GM18511 (cell line): ENCODE data around the gene AKAP13.
"Not testable (repeated sequence)": the region's sequence is repeated elsewhere in the genome, so short reads cannot be mapped to it uniquely, and the experiment has no call there.

ENCODE experiments used
- ATAC-seq: cut with Tn5 transposase; IDR thresholded peaks from one replicate; pipeline ENCODE4 v1.9.1; 2021; ENCODE audit warnings: mild to moderate bottlenecking, moderate library complexity; ENCODE audit not compliant: unreplicated experiment

The AKAP13 gene, protein sequence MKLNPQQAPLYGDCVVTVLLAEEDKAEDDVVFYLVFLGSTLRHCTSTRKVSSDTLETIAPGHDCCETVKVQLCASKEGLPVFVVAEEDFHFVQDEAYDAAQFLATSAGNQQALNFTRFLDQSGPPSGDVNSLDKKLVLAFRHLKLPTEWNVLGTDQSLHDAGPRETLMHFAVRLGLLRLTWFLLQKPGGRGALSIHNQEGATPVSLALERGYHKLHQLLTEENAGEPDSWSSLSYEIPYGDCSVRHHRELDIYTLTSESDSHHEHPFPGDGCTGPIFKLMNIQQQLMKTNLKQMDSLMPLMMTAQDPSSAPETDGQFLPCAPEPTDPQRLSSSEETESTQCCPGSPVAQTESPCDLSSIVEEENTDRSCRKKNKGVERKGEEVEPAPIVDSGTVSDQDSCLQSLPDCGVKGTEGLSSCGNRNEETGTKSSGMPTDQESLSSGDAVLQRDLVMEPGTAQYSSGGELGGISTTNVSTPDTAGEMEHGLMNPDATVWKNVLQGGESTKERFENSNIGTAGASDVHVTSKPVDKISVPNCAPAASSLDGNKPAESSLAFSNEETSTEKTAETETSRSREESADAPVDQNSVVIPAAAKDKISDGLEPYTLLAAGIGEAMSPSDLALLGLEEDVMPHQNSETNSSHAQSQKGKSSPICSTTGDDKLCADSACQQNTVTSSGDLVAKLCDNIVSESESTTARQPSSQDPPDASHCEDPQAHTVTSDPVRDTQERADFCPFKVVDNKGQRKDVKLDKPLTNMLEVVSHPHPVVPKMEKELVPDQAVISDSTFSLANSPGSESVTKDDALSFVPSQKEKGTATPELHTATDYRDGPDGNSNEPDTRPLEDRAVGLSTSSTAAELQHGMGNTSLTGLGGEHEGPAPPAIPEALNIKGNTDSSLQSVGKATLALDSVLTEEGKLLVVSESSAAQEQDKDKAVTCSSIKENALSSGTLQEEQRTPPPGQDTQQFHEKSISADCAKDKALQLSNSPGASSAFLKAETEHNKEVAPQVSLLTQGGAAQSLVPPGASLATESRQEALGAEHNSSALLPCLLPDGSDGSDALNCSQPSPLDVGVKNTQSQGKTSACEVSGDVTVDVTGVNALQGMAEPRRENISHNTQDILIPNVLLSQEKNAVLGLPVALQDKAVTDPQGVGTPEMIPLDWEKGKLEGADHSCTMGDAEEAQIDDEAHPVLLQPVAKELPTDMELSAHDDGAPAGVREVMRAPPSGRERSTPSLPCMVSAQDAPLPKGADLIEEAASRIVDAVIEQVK (N-terminal part only)

DNA sequence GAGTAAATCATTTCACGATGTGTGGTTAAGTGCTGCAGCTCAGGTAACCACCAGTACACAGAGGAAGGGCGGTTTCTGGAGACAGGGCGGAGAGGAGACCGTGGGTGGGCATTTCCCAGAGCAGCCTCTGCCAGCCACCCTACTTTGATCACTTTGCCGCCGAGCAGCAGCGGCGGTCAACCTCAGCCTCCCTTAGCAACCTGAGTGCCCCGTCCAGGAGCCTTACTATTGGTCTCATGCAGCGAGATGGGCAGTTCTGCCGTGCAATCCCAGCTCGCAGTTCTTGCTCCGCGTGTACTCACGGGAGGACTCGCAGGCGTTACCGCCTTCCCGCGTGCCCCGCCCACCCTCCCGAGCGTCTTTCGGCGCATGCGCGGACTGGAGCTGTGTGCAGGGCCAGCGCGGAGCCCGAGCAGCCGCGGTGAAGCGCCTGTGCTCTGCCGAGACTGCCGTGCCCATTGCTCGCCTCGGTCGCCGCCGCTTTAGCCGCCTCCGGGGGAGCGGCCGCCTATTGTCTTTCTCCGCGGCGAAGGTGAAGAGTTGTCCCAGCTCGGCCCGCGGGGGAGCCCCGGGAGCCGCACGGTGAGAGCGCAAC, at the start of gene AKAP13:
Gene AKAP13, plus strand, starts transcription at position 387 of the 595 bp plus-strand sequence. CDS start 105,118 bp downstream, outside the sequence.
- ATAC-seq: peak; percentile 86

DNA sequence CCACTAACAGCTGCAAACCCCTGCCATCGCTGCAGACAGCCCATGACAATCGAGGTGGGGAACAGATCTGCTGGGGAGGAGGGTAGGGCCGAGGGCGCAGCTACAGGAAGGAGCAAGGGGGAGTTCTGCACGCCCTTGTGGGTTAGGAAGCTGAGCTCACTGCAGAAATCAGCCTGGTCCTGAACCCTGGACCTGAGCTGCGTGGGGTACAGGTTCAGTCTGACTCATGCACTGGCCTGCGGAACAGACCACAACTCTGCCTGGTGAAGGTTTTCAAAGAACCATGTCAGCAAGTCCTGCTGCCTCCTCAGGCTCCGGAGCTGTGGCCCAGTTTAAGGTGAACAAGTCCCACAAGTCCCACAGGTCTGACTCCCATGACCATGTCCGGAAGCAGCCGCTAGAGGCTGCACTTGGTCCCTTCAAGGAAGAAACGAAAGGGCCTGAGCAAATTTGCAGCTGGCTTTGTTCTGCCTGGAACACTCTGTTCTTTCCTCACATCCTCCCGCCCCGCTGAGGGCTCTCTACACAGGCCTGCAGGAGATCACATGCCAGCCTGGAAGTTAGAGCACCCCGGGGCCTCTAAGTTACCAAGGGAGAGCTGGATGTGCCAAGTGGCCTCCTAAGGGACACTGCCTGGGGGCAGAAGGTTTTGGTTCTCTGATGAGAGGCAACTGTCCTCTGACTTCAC, 49.4 kb upstream of the AKAP13 start:
- peak; percentile 72 for ATAC-seq

DNA sequence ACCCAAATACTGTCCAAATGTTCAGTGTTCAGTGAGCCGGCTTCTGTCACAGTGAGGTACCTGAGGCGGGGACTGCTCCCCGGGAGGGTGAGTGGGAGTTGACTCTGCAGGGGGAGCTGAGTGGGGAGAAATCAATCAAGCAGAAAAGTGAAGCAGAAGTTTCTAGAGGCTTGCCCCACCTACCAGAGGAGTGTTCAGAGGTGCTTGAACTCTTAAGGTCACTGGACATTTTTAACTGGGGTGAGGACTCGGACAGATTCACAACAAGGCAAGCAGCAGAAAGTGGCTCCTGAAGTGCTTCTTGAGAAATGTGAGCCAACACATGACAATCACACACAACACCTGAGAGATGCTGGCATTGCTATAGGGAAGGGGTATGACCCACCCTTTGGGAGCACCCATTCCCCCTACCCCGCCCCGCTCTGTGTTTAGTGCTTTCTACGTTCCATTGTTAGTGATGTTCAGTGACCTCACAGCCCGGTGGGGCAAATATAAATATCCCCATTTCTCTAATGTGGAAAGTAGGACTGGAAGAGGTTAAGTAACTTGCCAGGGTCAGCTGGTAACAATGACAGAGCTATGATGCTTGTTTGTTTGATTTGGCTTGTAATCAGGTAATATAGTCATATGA, 48.6 kb upstream of the AKAP13 start:
- peak; percentile 3 for ATAC-seq

DNA sequence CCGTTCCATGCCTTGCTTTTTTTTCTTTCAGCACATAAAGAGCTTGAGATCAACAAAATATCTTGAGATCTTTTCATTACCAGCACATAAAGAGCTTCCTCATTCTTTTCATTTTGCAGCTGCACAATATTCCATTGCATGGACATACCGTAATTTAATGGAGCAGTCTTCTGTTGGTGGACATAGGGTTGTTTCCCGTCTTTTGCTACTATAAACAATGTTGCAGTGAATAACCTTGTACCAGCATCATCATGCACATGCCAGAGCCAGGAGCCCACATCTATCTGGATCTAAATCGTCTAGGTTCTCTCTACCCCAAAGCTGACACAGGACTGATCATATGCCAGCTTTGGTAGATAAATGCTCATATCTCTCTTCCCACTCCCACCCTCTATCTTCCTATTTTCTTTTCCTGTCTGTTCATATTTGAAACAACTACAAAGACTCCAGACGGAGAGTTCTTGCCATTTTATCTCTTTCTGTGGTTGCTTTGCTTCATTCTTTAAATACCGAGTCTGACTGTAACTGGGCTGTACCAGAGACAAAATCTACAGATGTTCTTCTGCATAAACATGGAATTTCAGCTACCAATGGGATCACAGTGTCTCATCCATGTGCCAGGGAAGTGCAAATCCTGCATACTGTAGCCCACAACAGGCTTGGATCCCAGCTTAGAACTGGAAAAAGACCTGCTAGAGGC, 47.1 kb upstream of the AKAP13 start:
- ATAC-seq: no peak

DNA sequence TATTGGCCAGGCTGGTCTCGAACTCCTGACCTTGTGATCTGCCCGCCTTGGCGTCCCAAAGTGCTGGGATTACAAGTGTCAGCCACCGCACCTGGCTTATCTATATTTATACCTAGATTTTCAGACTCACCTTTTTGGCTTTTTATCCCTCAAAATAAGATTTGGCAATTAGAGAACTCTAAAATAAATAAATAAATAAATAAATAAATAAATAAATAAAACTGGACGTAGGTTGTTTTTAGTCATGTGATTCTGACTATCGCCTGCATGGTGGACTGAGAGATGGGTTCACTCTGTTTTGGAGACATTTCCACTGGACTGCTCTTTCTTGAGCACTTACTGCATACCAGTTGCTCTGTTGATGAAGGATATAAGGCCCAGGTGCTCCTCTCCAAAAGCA, 46.2 kb upstream of the AKAP13 start:
- ATAC-seq: no peak

DNA sequence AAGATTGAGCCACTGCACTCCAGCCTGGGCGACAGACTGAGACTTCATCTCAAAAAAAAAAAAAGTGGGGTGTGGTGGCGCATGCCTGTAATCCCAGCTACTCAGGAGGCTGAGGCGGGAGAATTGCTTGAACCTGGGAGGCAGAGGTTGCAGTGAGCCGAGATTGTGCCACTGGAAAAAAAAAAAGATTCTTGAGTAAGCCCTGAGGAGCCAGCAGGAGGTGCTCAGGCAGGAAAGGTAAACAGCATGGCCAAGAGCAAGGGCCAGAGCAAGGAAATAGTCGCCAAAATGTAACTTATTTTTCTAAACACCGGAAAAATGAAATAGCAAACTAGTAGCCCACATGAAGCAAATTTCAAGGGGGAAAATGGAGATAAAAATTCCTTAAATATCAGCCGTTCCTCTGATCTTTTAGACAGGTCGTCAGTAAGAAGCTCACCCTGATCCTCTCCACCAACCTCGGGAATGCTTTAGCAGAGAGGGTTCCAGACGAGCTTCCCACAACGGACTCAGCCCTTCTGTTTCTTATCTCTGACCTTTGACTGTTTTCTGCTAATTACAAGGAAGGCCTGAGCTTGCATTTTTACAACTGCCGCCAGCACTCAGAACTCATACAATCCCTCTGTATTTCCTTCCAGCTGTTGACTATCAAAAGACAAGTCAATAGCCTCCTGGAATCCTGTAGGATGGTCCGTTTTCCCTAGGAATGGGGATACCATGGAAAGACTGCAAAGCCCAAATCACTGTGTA, 45.0 kb upstream of the AKAP13 start:
- ATAC-seq: no peak

DNA sequence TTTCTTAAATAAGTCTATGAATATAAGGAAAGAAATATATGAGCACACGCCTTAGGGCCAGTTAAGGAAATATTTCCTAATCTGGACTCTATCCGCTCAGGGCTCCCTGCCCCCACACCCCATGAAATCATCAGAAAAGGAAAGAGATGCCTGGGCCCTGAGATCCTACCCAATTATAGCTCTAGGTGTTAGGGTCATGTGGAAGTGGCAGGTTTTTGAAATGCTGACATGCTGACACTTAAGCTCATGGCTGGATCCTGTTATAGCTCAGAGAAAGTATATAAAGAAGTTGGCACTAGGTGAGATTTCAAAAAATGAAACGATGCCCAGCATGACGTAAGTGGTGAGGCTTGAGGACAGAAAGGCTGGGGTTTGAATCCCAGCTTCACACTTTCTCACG, 43.5 kb upstream of the AKAP13 start:
- ATAC-seq: no peak

DNA sequence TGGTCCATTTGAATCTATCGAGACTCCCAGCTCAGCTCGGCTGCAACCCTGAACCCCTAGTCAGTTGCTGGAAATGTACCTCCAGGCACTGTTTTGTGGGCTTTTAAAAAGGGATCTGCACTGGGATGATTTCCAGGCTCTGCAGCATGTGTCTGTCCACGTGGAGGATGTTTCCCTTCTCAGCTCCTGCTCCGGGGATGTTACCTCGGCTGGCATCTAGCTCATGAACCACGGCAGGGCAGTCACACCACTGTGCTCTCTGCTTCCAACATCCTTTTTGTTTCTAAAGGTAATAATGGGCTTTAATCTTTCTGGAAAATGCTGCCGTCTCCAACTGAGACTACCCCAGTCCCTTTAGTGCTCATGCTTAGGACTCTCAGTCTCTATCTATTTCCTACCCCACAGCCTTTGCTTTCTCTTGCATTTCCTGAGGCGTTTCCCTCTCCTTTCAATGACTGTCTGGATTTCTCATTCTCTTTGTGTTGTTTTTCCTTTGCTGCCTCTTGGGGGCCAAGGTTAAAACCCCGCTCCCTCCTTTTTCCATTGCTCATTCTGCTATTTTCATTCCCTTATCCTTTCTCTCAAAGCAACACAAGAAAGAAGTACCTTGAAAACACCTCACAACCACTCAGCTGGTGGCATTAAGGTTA, 42.9 kb upstream of the AKAP13 start:
- ATAC-seq: no peak

DNA sequence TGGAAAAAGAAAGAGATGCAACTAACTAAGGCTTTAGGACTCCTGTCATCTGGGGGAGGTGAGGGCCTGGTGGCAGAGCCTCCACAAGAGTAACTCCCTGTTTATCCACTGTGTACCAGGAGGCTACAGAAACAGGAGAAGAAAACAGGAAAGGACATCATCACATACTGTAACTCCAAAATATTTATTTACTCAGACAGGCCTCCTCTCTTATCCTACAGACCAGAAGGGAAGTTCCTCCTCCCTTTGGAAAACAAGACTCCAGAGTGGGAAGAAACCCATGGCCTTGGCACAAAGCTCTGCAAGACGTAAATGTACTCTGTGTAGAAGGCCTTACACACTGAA, 40.1 kb upstream of the AKAP13 start:
- no peak for ATAC-seq

DNA sequence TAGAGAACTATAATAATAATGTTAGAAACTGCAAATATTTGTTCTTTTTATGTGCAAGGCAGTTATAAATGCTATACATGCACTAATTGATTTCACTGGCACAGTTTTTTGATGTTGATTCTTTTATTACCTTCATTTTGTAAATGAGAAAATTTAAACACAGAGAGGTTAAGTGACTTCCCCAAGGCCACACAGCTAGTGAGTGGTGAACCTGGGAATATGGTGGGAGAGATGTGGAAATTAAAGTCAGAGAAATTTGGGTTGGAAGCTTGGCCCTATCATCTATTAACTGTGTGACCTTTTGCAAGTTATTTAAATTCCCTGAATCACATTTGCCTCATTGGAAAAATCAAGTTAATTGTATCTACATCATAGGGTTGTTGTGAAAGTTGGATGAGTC, 39.6 kb upstream of the AKAP13 start:
- no peak for ATAC-seq

DNA sequence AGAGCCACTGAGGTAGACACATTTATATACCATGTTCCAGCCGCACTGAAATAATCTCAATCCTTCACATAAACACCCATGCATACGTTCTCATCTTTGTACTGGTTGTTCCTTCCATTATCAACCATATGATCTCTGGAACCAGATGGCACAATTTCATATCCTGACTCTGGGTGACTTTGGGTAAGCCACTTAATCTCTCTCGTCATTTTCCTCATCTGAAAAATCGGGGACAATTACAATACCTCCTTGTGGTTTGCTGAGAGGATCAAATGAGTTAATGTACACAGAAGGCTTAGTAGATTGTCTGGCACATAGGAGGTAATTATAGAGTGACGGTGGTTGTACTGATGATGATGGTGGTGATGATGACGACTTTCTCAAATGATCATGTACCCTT, 38.2 kb upstream of the AKAP13 start:
- ATAC-seq: not testable (repeated sequence)

DNA sequence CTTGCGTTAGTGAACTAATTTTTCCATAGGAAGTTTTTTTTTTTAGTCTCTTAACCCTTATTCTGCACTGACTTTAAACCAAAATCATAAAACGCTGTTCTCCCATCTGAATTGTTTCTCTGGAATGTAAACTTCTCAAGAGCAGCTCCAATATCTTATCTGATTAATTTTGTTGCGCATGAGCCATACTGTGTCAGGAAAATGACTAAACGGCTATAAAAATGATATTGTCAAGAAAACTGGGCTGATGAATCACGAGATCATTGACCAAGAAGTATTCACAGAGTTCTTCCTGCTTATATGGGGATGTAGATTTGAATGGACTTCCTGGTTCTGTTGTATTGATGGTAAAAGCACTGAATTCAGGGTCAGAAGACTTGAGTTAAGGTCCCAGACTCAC, 37.0 kb upstream of the AKAP13 start:
- not testable (repeated sequence) for ATAC-seq

DNA sequence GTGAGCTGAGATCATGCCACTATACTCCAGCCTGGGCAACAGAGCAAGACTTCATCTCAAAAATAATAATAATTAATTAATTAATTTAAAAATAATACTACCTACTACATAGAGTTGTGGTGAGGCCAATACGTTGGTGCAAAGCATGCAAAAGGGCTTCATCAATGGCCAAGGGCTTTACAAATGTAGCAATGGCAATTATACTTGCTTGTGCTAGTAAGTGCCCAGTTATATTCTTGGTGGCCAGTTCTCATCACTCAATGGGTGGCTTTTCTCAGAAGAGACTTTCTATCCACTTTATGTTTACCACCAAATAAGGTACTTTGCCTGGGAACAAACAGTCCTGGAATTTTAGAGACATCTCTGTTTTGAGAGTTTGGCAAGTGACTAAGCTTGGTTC, 36.2 kb upstream of the AKAP13 start:
- ATAC-seq: not testable (repeated sequence)

DNA sequence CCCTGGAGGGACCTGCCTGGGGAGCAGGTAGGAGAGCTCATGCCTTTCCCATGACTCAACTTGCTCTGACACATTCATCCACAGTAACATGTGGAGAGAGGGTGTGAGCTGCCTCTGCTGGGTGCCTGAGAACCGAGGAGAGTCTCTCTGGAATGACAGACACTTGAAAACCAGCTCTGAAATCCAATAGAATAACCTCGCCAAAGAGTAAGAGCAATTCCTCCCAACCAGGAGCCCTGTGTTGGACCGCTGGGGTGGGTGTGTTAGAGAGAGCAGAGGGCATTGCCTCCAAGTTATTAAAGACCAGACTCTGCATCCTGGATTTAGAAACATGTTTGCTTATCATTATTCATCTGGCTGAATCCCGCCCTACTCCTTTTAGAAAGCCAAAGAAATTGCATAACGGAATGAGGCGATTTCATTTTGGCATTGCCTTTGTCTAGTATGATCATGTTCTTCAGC, 35.7 kb upstream of the AKAP13 start:
- ATAC-seq: not testable (repeated sequence)

DNA sequence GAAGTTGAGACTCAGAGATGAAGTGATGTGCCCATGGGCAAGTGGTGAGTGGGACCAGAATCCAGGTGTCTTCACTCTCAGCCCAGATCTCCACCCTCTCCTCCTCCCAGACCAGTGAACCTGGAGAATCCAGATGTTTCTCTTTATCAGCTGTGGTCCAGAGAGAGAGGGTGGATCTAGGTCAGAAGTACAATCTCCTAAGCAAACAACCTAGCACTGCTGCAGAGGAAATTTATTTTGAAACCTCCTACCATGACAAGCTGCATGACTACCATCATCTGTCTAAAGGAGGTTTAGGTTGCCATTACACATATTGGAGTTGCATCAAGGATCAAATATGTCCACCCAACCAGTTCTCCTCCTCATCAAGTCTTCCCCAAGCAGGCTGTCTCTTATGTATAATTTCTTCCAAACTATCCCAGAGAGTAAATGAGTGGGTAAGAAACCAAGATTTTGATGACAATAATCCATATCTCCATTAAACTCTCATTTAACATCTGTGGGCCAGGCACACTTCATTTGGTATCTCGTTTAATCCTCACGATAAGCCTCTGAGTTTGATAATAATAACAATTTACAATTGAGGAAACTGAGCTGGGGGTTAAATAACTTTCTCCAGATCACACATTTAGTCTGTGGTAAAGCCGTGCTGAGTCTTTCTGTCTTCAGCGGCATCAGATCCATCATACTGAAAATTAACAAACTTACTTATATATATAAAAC, 35.0 kb upstream of the AKAP13 start:
- ATAC-seq: not testable (repeated sequence)

DNA sequence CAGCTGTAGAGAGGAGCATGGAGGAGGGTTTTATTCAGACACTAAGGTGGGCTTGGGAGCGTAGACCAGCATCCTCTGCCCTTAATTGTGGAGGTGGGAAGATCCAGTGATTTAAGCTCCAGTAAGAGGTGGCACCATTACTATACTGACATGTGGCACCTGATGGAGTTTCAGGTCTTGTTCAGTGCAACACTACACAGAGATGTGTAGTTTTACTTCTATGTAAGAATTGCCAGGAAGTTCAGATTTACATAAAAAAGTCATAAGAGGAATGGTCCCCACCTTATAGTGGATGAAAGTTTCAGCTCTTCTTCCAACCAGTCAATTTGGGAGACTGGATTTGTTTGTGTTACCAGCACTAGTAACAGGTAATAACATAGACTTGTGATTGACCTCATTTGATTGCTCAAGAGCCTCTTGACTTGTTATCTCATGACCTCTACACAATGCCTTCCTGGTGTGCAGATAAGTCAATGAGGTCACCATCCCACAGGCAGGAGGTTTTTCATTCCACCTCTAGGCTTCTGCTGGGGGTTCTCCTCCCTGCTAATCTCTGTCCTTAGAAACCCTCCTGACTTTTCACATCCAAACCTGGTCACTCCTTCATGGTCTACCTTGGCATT, 33.8 kb upstream of the AKAP13 start:
- ATAC-seq: not testable (repeated sequence)
